ENCODE results near the gene C12orf42.

The C12orf42 gene

GRCh38 chr12:103530307-103531066 lies 34.7 kb upstream of the C12orf42 start:
- no peak overlapping the region for H3K4me3 ChIP-seq (replicated peaks; ENCODE audit: insufficient read depth, low read length)
- H3K27me3 ChIP-seq (ENCODE audit: insufficient read depth, poor library complexity, severe bottlenecking), result peaks cover 6% of the 10 kb centered on the region
- no peak overlapping the region for H3K27ac ChIP-seq (replicated peaks)
- no peak for DNase-seq (ENCODE audit: low read depth in 1 of 2, low spot score in 1 of 2)
- TF ChIP-seq GABPA (IDR thresholded peaks at IDR 0.05; ENCODE audit: low read depth) (no peak), CTCF (IDR thresholded peaks at IDR 0.05; ENCODE audit: insufficient read depth, low read length) (no peak), SPI1 (IDR thresholded peaks at IDR 0.05; ENCODE audit: borderline replicate concordance, low read depth) (no peak), REST (IDR thresholded peaks at IDR 0.05; ENCODE audit: insufficient replicate concordance, low read depth) (no peak), POLR2AphosphoS5 (IDR thresholded peaks at IDR 0.05; ENCODE audit: low read depth) (no peak)

GRCh38 chr12:103529306-103529705 lies 33.5 kb upstream of the C12orf42 start:
- no peak overlapping the region for H3K4me3 ChIP-seq (replicated peaks; ENCODE audit: insufficient read depth, low read length)
- TF ChIP-seq GABPA (IDR thresholded peaks at IDR 0.05; ENCODE audit: low read depth), result no peak
- TF ChIP-seq CTCF (IDR thresholded peaks at IDR 0.05; ENCODE audit: insufficient read depth, low read length), result no peak
- no peak for TF ChIP-seq POLR2AphosphoS5 (IDR thresholded peaks at IDR 0.05; ENCODE audit: low read depth)
- TF ChIP-seq REST (IDR thresholded peaks at IDR 0.05; ENCODE audit: insufficient replicate concordance, low read depth), result no peak
- no peak for TF ChIP-seq SPI1 (IDR thresholded peaks at IDR 0.05; ENCODE audit: borderline replicate concordance, low read depth)
- H3K27ac ChIP-seq (replicated peaks), result no peak overlapping the region
- no peak for DNase-seq (ENCODE audit: low read depth in 1 of 2, low spot score in 1 of 2)
- H3K27me3 ChIP-seq (ENCODE audit: insufficient read depth, poor library complexity, severe bottlenecking), result peaks cover 6% of the 10 kb centered on the region

GRCh38 chr12:103524238-103524875 lies 28.6 kb upstream of the C12orf42 start:
- H3K27ac ChIP-seq (replicated peaks), result no peak overlapping the region
- no peak for DNase-seq (ENCODE audit: low read depth in 1 of 2, low spot score in 1 of 2)
- H3K27me3 ChIP-seq (ENCODE audit: insufficient read depth, poor library complexity, severe bottlenecking), result peaks cover 3% of the 10 kb centered on the region
- TF ChIP-seq REST (IDR thresholded peaks at IDR 0.05; ENCODE audit: insufficient replicate concordance, low read depth) (no peak), GABPA (IDR thresholded peaks at IDR 0.05; ENCODE audit: low read depth) (no peak), CTCF (IDR thresholded peaks at IDR 0.05; ENCODE audit: insufficient read depth, low read length) (no peak), SPI1 (IDR thresholded peaks at IDR 0.05; ENCODE audit: borderline replicate concordance, low read depth) (no peak), POLR2AphosphoS5 (IDR thresholded peaks at IDR 0.05; ENCODE audit: low read depth) (no peak)
- no peak overlapping the region for H3K4me3 ChIP-seq (replicated peaks; ENCODE audit: insufficient read depth, low read length)
